Liver (tissue), 9 donors: Measurements from ENCODE around the gene DIP2B. TPM values are rescaled to one million over a fixed set of nuclear protein-coding genes. Genes with fewer than 3 reads are reported as not detected.
"Not testable (repeated sequence)": the region's sequence is repeated elsewhere in the genome, so short reads cannot be mapped to it uniquely, and the experiment has no call there.

Source experiments
- DNase-seq: peaks from one replicate; pipeline ENCODE4 v3.0.0-alpha.2; 2017; ENCODE audit warnings: low spot score
- H3K27ac ChIP-seq, 2 donors: one replicate each; pipeline ENCODE4 v1.7.0; 2013; ENCODE audit warnings: inconsistent platforms in 2 of 2, low read length in 2 of 2, control low read depth in 1 of 2, low read depth in 1 of 2, mild to moderate bottlenecking in 1 of 2
- H3K27me3 ChIP-seq, 4 donors: one replicate each; pipeline versions ENCODE4 v1.6.1 to v1.7.0; 2013; ENCODE audit warnings: low read length in 3 of 4, inconsistent platforms in 1 of 4, mild to moderate bottlenecking in 1 of 4, moderate library complexity in 1 of 4; ENCODE audit not compliant: control insufficient read depth in 4 of 4, insufficient read depth in 4 of 4
- H3K36me3 ChIP-seq, 4 donors: one replicate each; pipeline versions ENCODE4 v1.6.1 to v1.7.0; 2013; ENCODE audit warnings: low read length in 3 of 4, mild to moderate bottlenecking in 3 of 4, low read depth in 1 of 4, moderate library complexity in 1 of 4; ENCODE audit not compliant: control insufficient read depth in 4 of 4, insufficient read depth in 3 of 4
- H3K4me1 ChIP-seq, 4 donors: one replicate each; pipeline versions ENCODE4 v1.6.1 to v1.7.0; 2013; ENCODE audit warnings: low read length in 3 of 4, mild to moderate bottlenecking in 3 of 4, moderate library complexity in 1 of 4; ENCODE audit not compliant: control insufficient read depth in 4 of 4, insufficient read depth in 4 of 4
- H3K4me3 ChIP-seq, 3 donors: one replicate each; pipeline versions ENCODE4 v1.6.1 to v1.7.0; 2013; ENCODE audit warnings: low read length in 3 of 3, control low read depth in 1 of 3, low read depth in 1 of 3, mild to moderate bottlenecking in 1 of 3
- H3K9ac ChIP-seq, 2 donors: one replicate each; pipeline ENCODE4 v1.7.0; 2013; ENCODE audit warnings: low read length in 2 of 2, mild to moderate bottlenecking in 2 of 2, moderate library complexity in 2 of 2, control low read depth in 1 of 2, low read depth in 1 of 2
- H3K9me3 ChIP-seq, 4 donors: one replicate each; pipeline versions ENCODE4 v1.6.1 to v1.7.0; 2013; ENCODE audit warnings: low read length in 3 of 4; ENCODE audit not compliant: control insufficient read depth in 4 of 4
- ATF3 ChIP-seq: IDR thresholded peaks from 2 replicates; pipeline ENCODE4 v1.6.1; 2016; ENCODE audit warnings: antibody characterized with exemption
- CTCF ChIP-seq: fragments of 150-350 bp; IDR thresholded peaks from 2 replicates; pipeline ENCODE4 v1.5.1; 2017; ENCODE audit warnings: improper control_type of control experiment, low read depth, low read length; ENCODE audit not compliant: missing input control
- EGR1 ChIP-seq, 2 donors: IDR thresholded peaks; 2 replicates each; pipeline ENCODE4 v1.6.1; 2016 to 2018; ENCODE audit warnings: antibody characterized with exemption in 2 of 2, low read depth in 2 of 2
- FOXA2 ChIP-seq: IDR thresholded peaks from 2 replicates; pipeline ENCODE4 v1.6.1; 2016; ENCODE audit warnings: antibody characterized with exemption
- GABPA ChIP-seq, 2 donors: IDR thresholded peaks in 1 of 2; conservative IDR thresholded peaks in 1 of 2; 2 replicates each; pipeline ENCODE4 v1.6.1; 2016; ENCODE audit warnings: antibody characterized with exemption in 2 of 2, mild to moderate bottlenecking in 1 of 2, moderate library complexity in 1 of 2
- HNF4A ChIP-seq, 2 donors: conservative IDR thresholded peaks; 2 replicates each; pipeline ENCODE4 v1.6.1; 2016; ENCODE audit warnings: antibody characterized with exemption in 2 of 2, mild to moderate bottlenecking in 2 of 2
- HNF4G ChIP-seq: IDR thresholded peaks from 2 replicates; pipeline ENCODE4 v1.6.1; 2016; ENCODE audit warnings: antibody characterized with exemption
- JUND ChIP-seq, 2 donors: IDR thresholded peaks; 2 replicates each; pipeline ENCODE4 v1.6.1; 2016; ENCODE audit warnings: antibody characterized with exemption in 2 of 2
- MAX ChIP-seq: IDR thresholded peaks from 2 replicates; pipeline ENCODE4 v1.6.1; 2016; ENCODE audit warnings: antibody characterized with exemption
- NR2F2 ChIP-seq: IDR thresholded peaks from 2 replicates; pipeline ENCODE4 v1.6.1; 2016; ENCODE audit warnings: antibody characterized with exemption
- RAD21 ChIP-seq, 2 donors: IDR thresholded peaks; 2 replicates each; pipeline ENCODE4 v1.6.1; 2016; ENCODE audit warnings: antibody characterized with exemption in 2 of 2, mild to moderate bottlenecking in 2 of 2
- REST ChIP-seq: IDR thresholded peaks from 2 replicates; pipeline ENCODE4 v1.6.1; 2016; ENCODE audit warnings: antibody characterized with exemption, mild to moderate bottlenecking
- RXRA ChIP-seq, 2 donors: IDR thresholded peaks; 2 replicates each; pipeline ENCODE4 v1.6.1; 2017 to 2018; ENCODE audit warnings: antibody characterized with exemption in 2 of 2, mild to moderate bottlenecking in 1 of 2
- TAF1 ChIP-seq: conservative IDR thresholded peaks from 2 replicates; pipeline ENCODE4 v1.6.1; 2016; ENCODE audit warnings: antibody characterized with exemption, mild to moderate bottlenecking
- ZBTB33 ChIP-seq: IDR thresholded peaks from 2 replicates; pipeline ENCODE4 v1.6.1; 2016; ENCODE audit warnings: antibody characterized with exemption
- WGBS: extraction: QIAGEN DNeasy Blood & Tissue Kit; methylation state at CpG from one replicate; pipeline ENCODE4 v1.1.7; 2013; 5-methylcytosine and 5-hydroxymethylcytosine counted together
- polyA plus RNA-seq, 2 donors: library from polyadenylated mRNA; stranded (reverse) in 1 of 2; unstranded in 1 of 2; fragments of 200-250 nt in 1 of 2; fragments of >200 nt in 1 of 2; fragmentation: Nextera tagmentation in 1 of 2; extraction: Ambion mirVana in 1 of 2; gene quantifications; one replicate each; pipeline versions ENCODE4 v1.2.1 to v1.2.3, GENCODE V29; 2013 to 2015
- total RNA-seq, 2 donors: library from RNA; depleted of rRNA; stranded (reverse); fragments of >200 nt; gene quantifications; one replicate each; pipeline ENCODE4 v1.2.3, GENCODE V29; 2014
- donor health status: healthy.
- donor health status: healthy.
- donor health status: healthy.
- donor health status: healthy.
- donor health status: healthy.

Gene DIP2B
- total and polyA plus RNA-seq, 4 donors = 4.8 to 30.7 (median 13.8) TPM

- TF ChIP-seq FOXA2 (no peak), HNF4A (conservative IDR thresholded peaks at IDR 0.05) (no peak), ATF3 (no peak)
- Histone ChIP-seq H3K4me1 (no peaks in the 10 kb centered on the region), H3K9ac (no peak overlapping the region), H3K9me3 (no peaks in the 10 kb centered on the region), H3K27me3 (no peaks in the 10 kb centered on the region), H3K4me3 (no peak overlapping the region), H3K36me3 (peaks cover 6 to 64% (median 49%) of the 10 kb centered on the region in 4 donors), H3K27ac (no peak overlapping the region)
- WGBS = 91% methylated on average over 4 of the region's 4 CpGs
- DNase-seq = no peak
These were observed 174.0 kb downstream of the DIP2B start for GRCh38 chr12:50678650-50679365.

- H3K36me3 ChIP-seq = peaks cover 6 to 66% (median 48%) of the 10 kb centered on the region in 4 donors
- no peak for DNase-seq
- no peaks in the 10 kb centered on the region for H3K27me3 ChIP-seq
- TF ChIP-seq JUND (IDR thresholded peaks at IDR 0.05) (no peak), GABPA (IDR thresholded peaks at IDR 0.05 in 1 of 2, conservative IDR thresholded peaks at IDR 0.05 in 1 of 2) (no peak), EGR1 (IDR thresholded peaks at IDR 0.05; ENCODE audit: low read depth in 2 of 2) (no peak), HNF4A (conservative IDR thresholded peaks at IDR 0.05) (no peak), REST (no peak), MAX (no peak), FOXA2 (no peak), RXRA (IDR thresholded peaks at IDR 0.05) (no peak), ZBTB33 (no peak), NR2F2 (no peak), ATF3 (no peak), HNF4G (no peak), CTCF (no peak), TAF1 (no peak), RAD21 (IDR thresholded peaks at IDR 0.05) (no peak)
- H3K9ac ChIP-seq = no peak overlapping the region
- H3K4me3 ChIP-seq = no peak overlapping the region
- no peaks in the 10 kb centered on the region for H3K9me3 ChIP-seq
- no peaks in the 10 kb centered on the region for H3K4me1 ChIP-seq
- WGBS = 99% methylated on average over 1 of the region's 1 CpG
- no peak overlapping the region for H3K27ac ChIP-seq
These were observed 174.8 kb downstream of the DIP2B start for GRCh38 chr12:50679612-50680011.

- WGBS = 96% methylated on average over 3 of the region's 3 CpGs
These were observed 176.3 kb downstream of the DIP2B start for GRCh38 chr12:50681064-50681463.

More at GRCh38 chr12:50681064-50681463, 176.3 kb downstream of the DIP2B start:
- peaks cover 5 to 62% (median 44%) of the 10 kb centered on the region in 4 donors for H3K36me3 ChIP-seq
- not testable (repeated sequence) for H3K4me3 ChIP-seq, H3K9ac ChIP-seq, H3K4me1 ChIP-seq, H3K27me3 ChIP-seq, H3K9me3 ChIP-seq, H3K27ac ChIP-seq, DNase-seq
